ENCODE measurements around the gene C1orf53. TPM values are rescaled to one million over a fixed set of nuclear protein-coding genes. Genes with fewer than 3 reads are reported as not detected.

C1orf53 gene
- total and polyA plus RNA-seq, 2 of the 8 experiments (the other 6 are each of a cell fraction or from before 2014, with no cell fraction given) = 0.56 to 1.3 TPM

DNA sequence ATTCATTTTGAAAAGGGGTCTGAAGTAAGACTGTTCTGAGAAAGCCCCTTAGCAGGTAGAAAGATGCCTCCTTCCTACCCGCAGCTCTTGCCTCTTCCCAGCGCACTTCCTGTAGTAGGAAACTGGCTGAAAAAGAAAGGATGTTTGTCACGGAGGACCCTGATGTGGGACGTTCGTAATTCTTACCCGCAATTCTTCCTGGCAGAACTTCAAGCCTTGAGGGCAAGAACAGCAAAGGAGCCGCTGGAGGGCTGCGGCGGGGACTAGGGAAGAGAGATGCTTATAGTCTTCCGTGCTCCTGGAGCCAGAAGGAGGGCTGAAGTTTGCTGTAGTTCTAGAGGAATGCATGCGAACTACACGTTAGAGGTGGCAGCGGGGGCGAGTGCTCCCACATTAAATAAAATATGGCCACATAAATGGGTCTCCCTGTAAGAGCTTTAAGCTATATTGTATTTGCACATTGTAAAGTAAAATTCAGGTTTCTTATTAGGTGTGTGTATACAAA lies 6.3 kb downstream of the C1orf53 start:
- Histone ChIP-seq H2BK120ac (replicated peaks; ENCODE audit: low read depth, low read length) (no peak overlapping the region), H3K23ac (ENCODE audit: insufficient read length) (no peak overlapping the region), H2BK5ac (ENCODE audit: low read depth, low read length) (no peak overlapping the region), H3K56ac (replicated peaks; ENCODE audit: insufficient read length, low read depth, low read length) (no peak overlapping the region), H2AFZ (ENCODE audit: low read length) (no peak overlapping the region), H4K91ac (replicated peaks; ENCODE audit: insufficient read length, low read length) (no peak overlapping the region), H3K18ac (ENCODE audit: extremely low read depth, low read length) (no peak overlapping the region), H3K4ac (replicated peaks; ENCODE audit: insufficient read length, low read depth, low read length) (no peak overlapping the region), H2BK12ac (ENCODE audit: low read depth, low read length) (no peak overlapping the region), H3K4me1 (replicated peaks in 1 of 4; ENCODE audit: control insufficient read depth in 3 of 4, insufficient read depth in 4 of 4, low read length in 3 of 4) (peaks cover 8 to 35% (median 19%) of the 10 kb centered on the region in 4 experiments), H2AK5ac (ENCODE audit: low read depth, low read length) (no peak overlapping the region), H4K8ac (ENCODE audit: extremely low read depth, insufficient read depth, low read length) (no peak overlapping the region), H3K27me3 (replicated peaks in 1 of 4; ENCODE audit: control insufficient read depth in 3 of 4, extremely low read depth in 1 of 4, insufficient read depth in 3 of 4, low read length in 3 of 4) (peaks cover 84 to 100% (median 95%) of the 10 kb centered on the region in 4 experiments), H3K36me3 (ENCODE audit: control insufficient read depth in 2 of 4, insufficient read depth in 4 of 4, low read length in 3 of 4) (no peaks in the 10 kb centered on the region), H3K27ac (ENCODE audit: low read depth, low read length) (no peak overlapping the region), H3K14ac (ENCODE audit: insufficient read length) (no peak overlapping the region), H3K79me2 (ENCODE audit: control insufficient read depth in 1 of 2, insufficient read depth in 2 of 2, low read length in 2 of 2) (no peaks in the 10 kb centered on the region), H3K23me2 (ENCODE audit: low read depth, low read length) (peaks cover 2% of the 10 kb centered on the region; the same call in 1 of the 2 replicates), H4K5ac (ENCODE audit: insufficient read length, low read depth, low read length) (no peak overlapping the region), H4K20me1 (replicated peaks in 1 of 2; ENCODE audit: control insufficient read depth in 1 of 2, insufficient read depth in 2 of 2, low read length in 2 of 2) (peaks cover 11 to 21% of the 10 kb centered on the region in 2 experiments), H3K79me1 (ENCODE audit: low read depth, low read length) (no peaks in the 10 kb centered on the region), H3K4me3 (ENCODE audit: extremely low read depth in 1 of 4, insufficient read depth in 2 of 4, low read depth in 3 of 4, low read length in 4 of 4) (0 out of 8 replicates have a peak overlapping the region, but pooled peaks of 1 of the 4 experiments have one; percentile 12), H3K9me3 (ENCODE audit: insufficient read depth in 2 of 2, low read depth in 1 of 2, low read length in 1 of 2) (no peaks in the 10 kb centered on the region), H2BK15ac (ENCODE audit: low read length) (no peak overlapping the region), H2BK20ac (ENCODE audit: low read length) (no peak overlapping the region), H3K9ac (replicated peaks in 1 of 4; ENCODE audit: extremely low read depth in 1 of 4, low read depth in 3 of 4, low read length in 3 of 4) (no peak overlapping the region), H3K4me2 (ENCODE audit: insufficient read depth in 1 of 2, low read depth in 2 of 2, low read length in 2 of 2) (peak overlapping the region; percentile 3 to 35; a peak in 2 of 4 replicates)
- FAIRE-seq (no peak), DNase-seq (ENCODE audit: low read depth in 1 of 2, low spot score in 2 of 2) (peak in 1 of 2 experiments; percentile 55)
- TF ChIP-seq FOSL1 (IDR thresholded peaks at IDR 0.05; ENCODE audit: insufficient read depth, low read depth, low read length) = no peak
- TF ChIP-seq EZH2 (IDR thresholded peaks at IDR 0.05; ENCODE audit: low read depth, low read length, severe bottlenecking) = peak; percentile 50
- TF ChIP-seq ZNF274 (IDR thresholded peaks at IDR 0.05; ENCODE audit: borderline replicate concordance, extremely low read depth, low read length) = no peak
- peak; percentile 76 for TF ChIP-seq RNF2 (IDR thresholded peaks at IDR 0.05; ENCODE audit: borderline replicate concordance, low read depth, low read length, missing control alignments, poor library complexity, severe bottlenecking)
- TF ChIP-seq CTBP2 (IDR thresholded peaks at IDR 0.05; ENCODE audit: borderline replicate concordance, insufficient read depth, insufficient read length, low read length) = peak; percentile 43
- TF ChIP-seq SUZ12 (IDR thresholded peaks at IDR 0.05; ENCODE audit: low read length) = peak; percentile 89
- 3% methylated on average over 14 of the region's 14 CpGs; no CpG with 5 or more reads in 1 of the 2 experiments for WGBS, 2 experiments (ENCODE audit: extremely low coverage in 1 of 2, insufficient coverage in 1 of 2, insufficient read length in 1 of 2, insufficient replicate concordance in 2 of 2, low coverage in 1 of 2, low lambda C conversion rate in 2 of 2, missing lambda C conversion rate in 1 of 2)
- ChIA-PET CTCF (ENCODE audit: partially characterized antibody) (interaction anchor here (0.9 to 7.0 kb wide), 8 partner anchors 7 to 389 kb away, joined by 3 to 112 read pairs (median 4); partner anchors contain the start of gene LHX9), POLR2A (ENCODE audit: partially characterized antibody) (interaction anchor here (3.7 kb wide), 1 partner anchor 9 kb away, joined by 15 read pairs; no protein-coding TSS in a partner anchor)
